ENCODE results near the gene PLA2R1. TPM values are rescaled to one million over a fixed set of nuclear protein-coding genes. Genes with fewer than 3 reads are reported as not detected.

PLA2R1 gene
- total RNA-seq, 1 experiment from 2014 or later: 8.4 TPM

Other genes starting within 250 kb of the PLA2R1 start
- 0.23 TPM in 1 of 2 replicates, not detected in the other for gene LY75, start 157.9 kb downstream of the PLA2R1 start, total RNA-seq (2022)
- 3.8 and 6.9 TPM in 2 replicates for gene ITGB6, start 137.7 kb upstream of the PLA2R1 start, total RNA-seq (2022)

All from MCF 10A (cell line).